UCSD-AML1 (cell line): ENCODE measurements around the gene PLA2G2C.
"Not testable (repeated sequence)": the region's sequence is repeated elsewhere in the genome, so short reads cannot be mapped to it uniquely, and the experiment has no call there.

ENCODE experiments used
- DNase-seq: peaks from one replicate; lab custom pipeline; 2025; ENCODE audit not compliant: unreplicated experiment; lab: John Stamatoyannopoulos, UW

Gene PLA2G2C

GRCh38 chr1:20185834-20186782 lies at the start of gene PLA2G2C, which contains the start of gene UBXN10:
PLA2G2C (minus strand) TSS chr1:20186518; CDS start chr1:20177363, 9,155 bp downstream.
UBXN10 (plus strand) TSS chr1:20186096; CDS start chr1:20190562, 4,466 bp downstream.
- no peak for DNase-seq

GRCh38 chr1:20234788-20235535 lies 48.6 kb upstream of the PLA2G2C start:
- DNase-seq, result no peak

GRCh38 chr1:20233866-20234265 lies 47.5 kb upstream of the PLA2G2C start:
- no peak for DNase-seq

- no peak for DNase-seq
Observed at GRCh38 chr1:20233394-20233793, 47.1 kb upstream of the PLA2G2C start.

- DNase-seq, result not testable (repeated sequence)
Observed at GRCh38 chr1:20232564-20232963, 46.2 kb upstream of the PLA2G2C start.

- DNase-seq, result no peak
Observed at GRCh38 chr1:20229171-20229570, 42.9 kb upstream of the PLA2G2C start.

- no peak for DNase-seq
Observed at GRCh38 chr1:20228314-20228825, 42.1 kb upstream of the PLA2G2C start.

GRCh38 chr1:20227704-20228103 lies 41.4 kb upstream of the PLA2G2C start:
- DNase-seq, result no peak

- DNase-seq, result no peak
Observed at GRCh38 chr1:20224546-20224945, 38.2 kb upstream of the PLA2G2C start.

GRCh38 chr1:20223551-20224419 lies 37.5 kb upstream of the PLA2G2C start:
- no peak for DNase-seq

- no peak for DNase-seq
Observed at GRCh38 chr1:20223106-20223505, 36.8 kb upstream of the PLA2G2C start.

GRCh38 chr1:20220036-20220435 lies 33.7 kb upstream of the PLA2G2C start:
- no peak for DNase-seq

- DNase-seq, result not testable (repeated sequence)
Observed at GRCh38 chr1:20219053-20219452, 32.7 kb upstream of the PLA2G2C start.

- DNase-seq, result no peak
Observed at GRCh38 chr1:20216574-20216973, 30.3 kb upstream of the PLA2G2C start.

- DNase-seq, result no peak
Observed at GRCh38 chr1:20215716-20216115, 29.4 kb upstream of the PLA2G2C start.

GRCh38 chr1:20212685-20213331 lies 26.5 kb upstream of the PLA2G2C start:
- DNase-seq, result peak; percentile 46

- DNase-seq, result no peak
Observed at GRCh38 chr1:20212085-20212684, 25.9 kb upstream of the PLA2G2C start.

GRCh38 chr1:20211511-20211931 lies 25.2 kb upstream of the PLA2G2C start:
- no peak for DNase-seq

GRCh38 chr1:20210736-20211460 lies 24.6 kb upstream of the PLA2G2C start:
- DNase-seq, result no peak
